Measurements from ENCODE around the gene POLR3C. TPM values are rescaled to one million over a fixed set of nuclear protein-coding genes. Genes with fewer than 3 reads are reported as not detected.

Gene POLR3C
- total RNA-seq, 2 donors from 2014 or later = 16.0 to 19.5 TPM

- Histone ChIP-seq H3K27me3 (no peaks in the 10 kb centered on the region), H3K4me3 (no peak overlapping the region), H3K9me3 (peaks cover 0 to 5% of the 10 kb centered on the region in 2 donors), H3K36me3 (peaks cover 3% of the 10 kb centered on the region), H3K27ac (no peak overlapping the region), H3K4me1 (peaks cover 0 to 20% of the 10 kb centered on the region in 2 donors)
- no peak for DNase-seq (ENCODE audit: low spot score)
- TF ChIP-seq CTCF (IDR thresholded peaks at IDR 0.05) = no peak
These were observed 27.2 kb upstream of the POLR3C start for GRCh38 chr1:145796753-145797152.

- Histone ChIP-seq H3K4me1 (peaks cover 0 to 38% of the 10 kb centered on the region in 2 donors), H3K36me3 (no peaks in the 10 kb centered on the region), H3K9me3 (peaks cover 0 to 5% of the 10 kb centered on the region in 2 donors), H3K27ac (no peak overlapping the region), H3K4me3 (no peak overlapping the region), H3K27me3 (no peaks in the 10 kb centered on the region)
- TF ChIP-seq CTCF (IDR thresholded peaks at IDR 0.05) = no peak
- no peak for DNase-seq (ENCODE audit: low spot score)
These were observed 24.2 kb upstream of the POLR3C start for GRCh38 chr1:145799806-145800205.

GRCh38 chr1:145804235-145805045 is 19.6 kb upstream of the POLR3C start:
- Histone ChIP-seq H3K4me1 (peaks cover 0 to 44% of the 10 kb centered on the region in 2 donors), H3K9me3 (no peaks in the 10 kb centered on the region)
- no peak for TF ChIP-seq CTCF (IDR thresholded peaks at IDR 0.05)

GRCh38 chr1:145805057-145805456 is 18.9 kb upstream of the POLR3C start:
- Histone ChIP-seq H3K4me3 (no peak overlapping the region), H3K27ac (no peak overlapping the region), H3K36me3 (no peaks in the 10 kb centered on the region), H3K27me3 (no peaks in the 10 kb centered on the region), H3K4me1 (peaks cover 0 to 41% of the 10 kb centered on the region in 2 donors), H3K9me3 (no peaks in the 10 kb centered on the region)
- no peak for TF ChIP-seq CTCF (IDR thresholded peaks at IDR 0.05)
- DNase-seq (ENCODE audit: low spot score) = no peak

More at GRCh38 chr1:145804235-145805045, 19.6 kb upstream of the POLR3C start:
- DNase-seq (ENCODE audit: low spot score) = no peak
- H3K36me3 ChIP-seq = no peaks in the 10 kb centered on the region
- H3K27ac ChIP-seq = no peak overlapping the region
- H3K4me3 ChIP-seq = no peak overlapping the region
- no peaks in the 10 kb centered on the region for H3K27me3 ChIP-seq

GRCh38 chr1:145806408-145806807 is 17.6 kb upstream of the POLR3C start:
- H3K36me3 ChIP-seq = no peaks in the 10 kb centered on the region
- DNase-seq (ENCODE audit: low spot score) = no peak
- H3K27ac ChIP-seq = no peak overlapping the region
- H3K4me3 ChIP-seq = no peak overlapping the region
- no peaks in the 10 kb centered on the region for H3K9me3 ChIP-seq
- H3K4me1 ChIP-seq = peaks cover 0 to 29% of the 10 kb centered on the region in 2 donors
- no peak for TF ChIP-seq CTCF (IDR thresholded peaks at IDR 0.05)
- no peaks in the 10 kb centered on the region for H3K27me3 ChIP-seq

All from right atrium auricular region (tissue), 2 donors.